Neutrophil (primary cell): Measurements from ENCODE around the gene SCYGR1.
A peak's percentile ranks its signal among the peaks of the same experiment; 100 is the strongest.

Source experiments
- H3K27ac ChIP-seq: fragments of 200-600 bp; sonication (generic); 2 replicates; pipeline ENCODE4 v1.5.1; 2016; ENCODE audit warnings: mild to moderate bottlenecking, moderate library complexity
- H3K27me3 ChIP-seq: fragments of 200-600 bp; sonication (generic); 2 replicates; pipeline ENCODE4 v1.6.0; 2016; ENCODE audit warnings: mild to moderate bottlenecking
- H3K36me3 ChIP-seq: fragments of 200-600 bp; sonication (generic); 2 replicates; pipeline ENCODE4 v1.5.1; 2017
- H3K4me1 ChIP-seq, 2 experiments: fragments of 200-600 bp in 1 of 2; sonication (generic) in 1 of 2; 1 replicate in 1 of 2; 2 replicates in 1 of 2; pipeline versions ENCODE4 v1.5.1 to v1.6.1; 2013 to 2016; ENCODE audit warnings: low read depth in 1 of 2, low read length in 1 of 2, mild to moderate bottlenecking in 1 of 2, moderate library complexity in 1 of 2; ENCODE audit not compliant: control insufficient read depth in 1 of 2, insufficient read depth in 1 of 2
- H3K4me3 ChIP-seq, 2 experiments: fragments of 200-600 bp in 1 of 2; sonication (generic) in 1 of 2; 1 replicate in 1 of 2; 2 replicates in 1 of 2; pipeline ENCODE4 v1.5.1; 2013 to 2016; ENCODE audit warnings: low read depth in 1 of 2, low read length in 1 of 2, mild to moderate bottlenecking in 1 of 2, moderate library complexity in 1 of 2
- H3K9me3 ChIP-seq: fragments of 200-600 bp; sonication (generic); 2 replicates; pipeline ENCODE4 v1.5.1; 2016
- CTCF ChIP-seq: fragments of 200-600 bp; sonication (generic); IDR thresholded peaks from 2 replicates; pipeline ENCODE4 v1.5.1; 2016; ENCODE audit warnings: antibody characterized with exemption

SCYGR1 gene

GRCh38 chr2:227423656-227424499, 36.1 kb upstream of the SCYGR1 start:
- Histone ChIP-seq H3K9me3 (no peaks in the 10 kb centered on the region), H3K27me3 (peaks cover 3% of the 10 kb centered on the region), H3K27ac (no peak overlapping the region), H3K36me3 (no peaks in the 10 kb centered on the region), H3K4me3 (no peak overlapping the region), H3K4me1 (peaks cover 19 to 20% of the 10 kb centered on the region in 2 experiments)
- TF ChIP-seq CTCF = no peak

- H3K4me3 ChIP-seq = no peak overlapping the region
- H3K4me1 ChIP-seq = peaks cover 49 to 55% of the 10 kb centered on the region in 2 experiments
- no peak for TF ChIP-seq CTCF
- peaks cover 3% of the 10 kb centered on the region for H3K27me3 ChIP-seq
- H3K27ac ChIP-seq = peak overlapping the region; percentile 3
- H3K9me3 ChIP-seq = no peaks in the 10 kb centered on the region
- no peaks in the 10 kb centered on the region for H3K36me3 ChIP-seq
These were observed 32.6 kb upstream of the SCYGR1 start for GRCh38 chr2:227420087-227421052.

- Histone ChIP-seq H3K27ac (peak overlapping the region; percentile 86), H3K27me3 (no peaks in the 10 kb centered on the region), H3K9me3 (no peaks in the 10 kb centered on the region), H3K4me3 (peak overlapping the region; percentile 5 to 35), H3K4me1 (peaks cover 84 to 92% of the 10 kb centered on the region in 2 experiments), H3K36me3 (no peaks in the 10 kb centered on the region)
- TF ChIP-seq CTCF = no peak
These were observed 29.0 kb upstream of the SCYGR1 start for GRCh38 chr2:227416701-227417100.

GRCh38 chr2:227415538-227416424, 28.0 kb upstream of the SCYGR1 start:
- H3K36me3 ChIP-seq = no peaks in the 10 kb centered on the region
- H3K4me1 ChIP-seq = peaks cover 80 to 85% of the 10 kb centered on the region in 2 experiments
- peak overlapping the region; percentile 86 for H3K27ac ChIP-seq
- peak overlapping the region; percentile 5 to 35 for H3K4me3 ChIP-seq
- H3K27me3 ChIP-seq = no peaks in the 10 kb centered on the region
- TF ChIP-seq CTCF = no peak
- H3K9me3 ChIP-seq = no peaks in the 10 kb centered on the region

GRCh38 chr2:227414846-227415245, 27.1 kb upstream of the SCYGR1 start:
- TF ChIP-seq CTCF = no peak
- no peak overlapping the region for H3K4me3 ChIP-seq
- peaks cover 70 to 75% of the 10 kb centered on the region in 2 experiments for H3K4me1 ChIP-seq
- no peaks in the 10 kb centered on the region for H3K36me3 ChIP-seq
- H3K27ac ChIP-seq = peak overlapping the region; percentile 86
- no peaks in the 10 kb centered on the region for H3K27me3 ChIP-seq
- no peaks in the 10 kb centered on the region for H3K9me3 ChIP-seq
